SJCRH30 (cell line): Measurements from ENCODE around the gene DOCK1. TPM values are rescaled to one million over a fixed set of nuclear protein-coding genes. Genes with fewer than 3 reads are reported as not detected.

ENCODE experiments used
- DNase-seq, 2 experiments: peaks; one replicate each; pipeline ENCODE4 v3.0.0-alpha.2; 2015 to 2020
- H3K27ac ChIP-seq: fragments of 250-450 bp; sonication (Bioruptor Pico); 2 replicates; pipeline ENCODE4 v1.5.1; 2020; ENCODE audit warnings: mild to moderate bottlenecking, moderate library complexity
- H3K27me3 ChIP-seq: fragments of 250-450 bp; sonication (Bioruptor Pico); 2 replicates; pipeline ENCODE4 v1.5.1; 2020; ENCODE audit warnings: mild to moderate bottlenecking, moderate library complexity
- H3K36me3 ChIP-seq: fragments of 250-450 bp; sonication (Bioruptor Pico); 2 replicates; pipeline ENCODE4 v1.5.1; 2020; ENCODE audit warnings: mild to moderate bottlenecking, moderate library complexity
- H3K4me1 ChIP-seq: fragments of 250-450 bp; sonication (Bioruptor Pico); 2 replicates; pipeline ENCODE4 v1.5.1; 2020; ENCODE audit warnings: mild to moderate bottlenecking, moderate library complexity
- H3K4me3 ChIP-seq: fragments of 250-450 bp; sonication (Bioruptor Pico); 2 replicates; pipeline ENCODE4 v1.5.1; 2020; ENCODE audit warnings: mild to moderate bottlenecking, moderate library complexity
- H3K9me3 ChIP-seq: fragments of 250-450 bp; sonication (Bioruptor Pico); replicated peaks from 2 replicates; pipeline ENCODE4 v1.5.1; 2020; ENCODE audit warnings: mild to moderate bottlenecking, moderate library complexity
- total RNA-seq: library from RNA; depleted of rRNA; stranded (reverse); fragments of >200 nt; shearing (Covaris generic); gene quantifications from 2 replicates; pipeline ENCODE4 v1.2.3, GENCODE V29; 2014

Gene DOCK1
- total RNA-seq, 1 experiment from 2014 or later = 53.8 TPM

- no peaks in the 10 kb centered on the region for H3K36me3 ChIP-seq
- H3K27me3 ChIP-seq = no peaks in the 10 kb centered on the region
- no peaks in the 10 kb centered on the region for H3K9me3 ChIP-seq
- DNase-seq = peak; percentile 39 to 69
- H3K4me3 ChIP-seq = no peak overlapping the region; the same call in 1 of the 2 replicates
- H3K4me1 ChIP-seq = peaks cover 40% of the 10 kb centered on the region
- peak overlapping the region; percentile 83 for H3K27ac ChIP-seq
Observed at GRCh38 chr10:127148066-127148932, 243.1 kb downstream of the DOCK1 start.

- no peak overlapping the region for H3K4me3 ChIP-seq
- peak in 1 of 2 experiments; percentile 23 for DNase-seq
- no peaks in the 10 kb centered on the region for H3K36me3 ChIP-seq
- peaks cover 46% of the 10 kb centered on the region for H3K4me1 ChIP-seq
- H3K27ac ChIP-seq = peak overlapping the region; percentile 83
- H3K27me3 ChIP-seq = no peaks in the 10 kb centered on the region
- H3K9me3 ChIP-seq = no peaks in the 10 kb centered on the region
Observed at GRCh38 chr10:127148933-127149220, 243.6 kb downstream of the DOCK1 start.

GRCh38 chr10:127149501-127150081 lies 244.4 kb downstream of the DOCK1 start:
- peak; percentile 85 to 91 for DNase-seq
- peak overlapping the region; percentile 83 for H3K27ac ChIP-seq
- H3K4me3 ChIP-seq = no peak overlapping the region

GRCh38 chr10:127150136-127150535 lies 244.9 kb downstream of the DOCK1 start:
- Histone ChIP-seq H3K27me3 (no peaks in the 10 kb centered on the region), H3K4me1 (peaks cover 49% of the 10 kb centered on the region), H3K36me3 (no peaks in the 10 kb centered on the region), H3K9me3 (no peaks in the 10 kb centered on the region), H3K27ac (peak overlapping the region; percentile 83), H3K4me3 (no peak overlapping the region)
- peak; percentile 60 to 83 for DNase-seq

More at GRCh38 chr10:127149501-127150081, 244.4 kb downstream of the DOCK1 start:
- Histone ChIP-seq H3K36me3 (no peaks in the 10 kb centered on the region), H3K9me3 (no peaks in the 10 kb centered on the region), H3K27me3 (no peaks in the 10 kb centered on the region), H3K4me1 (peaks cover 49% of the 10 kb centered on the region)

- H3K4me1 ChIP-seq = peaks cover 49% of the 10 kb centered on the region
- no peak overlapping the region for H3K4me3 ChIP-seq
- DNase-seq = no peak
- no peaks in the 10 kb centered on the region for H3K9me3 ChIP-seq
- H3K27ac ChIP-seq = no peak overlapping the region
- no peaks in the 10 kb centered on the region for H3K27me3 ChIP-seq
- no peaks in the 10 kb centered on the region for H3K36me3 ChIP-seq
Observed at GRCh38 chr10:127151541-127151940, 246.3 kb downstream of the DOCK1 start.

- H3K4me1 ChIP-seq = peaks cover 55% of the 10 kb centered on the region
- no peak for DNase-seq
- no peaks in the 10 kb centered on the region for H3K36me3 ChIP-seq
- no peaks in the 10 kb centered on the region for H3K9me3 ChIP-seq
- H3K4me3 ChIP-seq = no peak overlapping the region
- H3K27ac ChIP-seq = no peak overlapping the region
- H3K27me3 ChIP-seq = no peaks in the 10 kb centered on the region
Observed at GRCh38 chr10:127151981-127152699, 246.9 kb downstream of the DOCK1 start.

- Histone ChIP-seq H3K27ac (peak overlapping the region; percentile 36), H3K27me3 (no peaks in the 10 kb centered on the region), H3K4me3 (no peak overlapping the region), H3K4me1 (peaks cover 57% of the 10 kb centered on the region), H3K9me3 (no peaks in the 10 kb centered on the region), H3K36me3 (no peaks in the 10 kb centered on the region)
- peak; percentile 57 to 78 for DNase-seq
Observed at GRCh38 chr10:127153181-127153580, 248.0 kb downstream of the DOCK1 start.

- DNase-seq = no peak
- H3K9me3 ChIP-seq = no peaks in the 10 kb centered on the region
- no peak overlapping the region for H3K4me3 ChIP-seq
- no peak overlapping the region for H3K27ac ChIP-seq
- H3K4me1 ChIP-seq = peaks cover 46% of the 10 kb centered on the region
- H3K36me3 ChIP-seq = no peaks in the 10 kb centered on the region
- no peaks in the 10 kb centered on the region for H3K27me3 ChIP-seq
Observed at GRCh38 chr10:127154831-127155620, 249.8 kb downstream of the DOCK1 start.

GRCh38 chr10:127157089-127157488 lies 251.9 kb downstream of the DOCK1 start:
- Histone ChIP-seq H3K9me3 (no peaks in the 10 kb centered on the region), H3K4me1 (peaks cover 49% of the 10 kb centered on the region), H3K27me3 (no peaks in the 10 kb centered on the region), H3K36me3 (no peaks in the 10 kb centered on the region), H3K4me3 (no peak overlapping the region), H3K27ac (peak overlapping the region; percentile 66)
- peak in 1 of 2 experiments; percentile 46 for DNase-seq

- Histone ChIP-seq H3K27ac (peak overlapping the region; percentile 66), H3K36me3 (no peaks in the 10 kb centered on the region), H3K9me3 (no peaks in the 10 kb centered on the region), H3K4me1 (peaks cover 50% of the 10 kb centered on the region), H3K4me3 (no peak overlapping the region), H3K27me3 (no peaks in the 10 kb centered on the region)
- DNase-seq = peak; percentile 61 to 77
Observed at GRCh38 chr10:127157506-127158200, 252.4 kb downstream of the DOCK1 start.

- no peaks in the 10 kb centered on the region for H3K27me3 ChIP-seq
- no peaks in the 10 kb centered on the region for H3K36me3 ChIP-seq
- peaks cover 43% of the 10 kb centered on the region for H3K4me1 ChIP-seq
- DNase-seq = peak in 1 of 2 experiments; percentile 34
- no peaks in the 10 kb centered on the region for H3K9me3 ChIP-seq
- H3K4me3 ChIP-seq = no peak overlapping the region
- H3K27ac ChIP-seq = no peak overlapping the region
Observed at GRCh38 chr10:127158662-127159061, 253.4 kb downstream of the DOCK1 start.

GRCh38 chr10:127159648-127160245 lies 254.5 kb downstream of the DOCK1 start:
- no peak overlapping the region for H3K4me3 ChIP-seq
- no peaks in the 10 kb centered on the region for H3K27me3 ChIP-seq
- no peak for DNase-seq
- no peak overlapping the region for H3K27ac ChIP-seq
- no peaks in the 10 kb centered on the region for H3K9me3 ChIP-seq
- no peaks in the 10 kb centered on the region for H3K36me3 ChIP-seq
- peaks cover 37% of the 10 kb centered on the region for H3K4me1 ChIP-seq

- Histone ChIP-seq H3K4me3 (no peak overlapping the region), H3K4me1 (peaks cover 37% of the 10 kb centered on the region), H3K9me3 (no peaks in the 10 kb centered on the region), H3K27ac (peak overlapping the region; percentile 89), H3K36me3 (peaks cover 3% of the 10 kb centered on the region; the same call in 1 of the 2 replicates), H3K27me3 (no peaks in the 10 kb centered on the region)
- DNase-seq = peak; percentile 87 to 93
Observed at GRCh38 chr10:127161482-127161881, 256.3 kb downstream of the DOCK1 start.
